HG03378 (cell line): ENCODE results near the gene PICALM.

ENCODE experiments used
- ATAC-seq: cut with Tn5 transposase; IDR thresholded peaks from one replicate; pipeline ENCODE4 v1.9.1; 2021; ENCODE audit warnings: mild to moderate bottlenecking, moderate library complexity; ENCODE audit not compliant: unreplicated experiment

The PICALM gene

GRCh38 chr11:86052693-86053641, 15.9 kb downstream of the PICALM start:
- no peak for ATAC-seq

GRCh38 chr11:86050196-86050709, 18.6 kb downstream of the PICALM start:
- ATAC-seq, result no peak

- peak; percentile 39 for ATAC-seq
Observed at GRCh38 chr11:86047275-86047991, 21.5 kb downstream of the PICALM start.

- no peak for ATAC-seq
Observed at GRCh38 chr11:86046116-86046515, 22.8 kb downstream of the PICALM start.

GRCh38 chr11:86043765-86044503, 24.9 kb downstream of the PICALM start:
- no peak for ATAC-seq

- ATAC-seq, result peak; percentile 71
Observed at GRCh38 chr11:86041975-86042378, 26.9 kb downstream of the PICALM start.

GRCh38 chr11:86040919-86041850, 27.7 kb downstream of the PICALM start:
- ATAC-seq, result no peak

GRCh38 chr11:86039094-86039493, 29.8 kb downstream of the PICALM start:
- ATAC-seq, result no peak

GRCh38 chr11:86037743-86038142, 31.1 kb downstream of the PICALM start:
- no peak for ATAC-seq

GRCh38 chr11:86035920-86036319, 33.0 kb downstream of the PICALM start:
- no peak for ATAC-seq

GRCh38 chr11:86035164-86035563, 33.7 kb downstream of the PICALM start:
- ATAC-seq, result no peak

GRCh38 chr11:86034710-86035109, 34.2 kb downstream of the PICALM start:
- ATAC-seq, result no peak

- peak; percentile 71 for ATAC-seq
Observed at GRCh38 chr11:86021377-86021776, 47.5 kb downstream of the PICALM start.

- ATAC-seq, result no peak
Observed at GRCh38 chr11:86018249-86018648, 50.6 kb downstream of the PICALM start.

- no peak for ATAC-seq
Observed at GRCh38 chr11:86016451-86016850, 52.4 kb downstream of the PICALM start.

GRCh38 chr11:86015699-86016098, 53.2 kb downstream of the PICALM start:
- no peak for ATAC-seq

GRCh38 chr11:86014221-86014620, 54.7 kb downstream of the PICALM start:
- no peak for ATAC-seq

GRCh38 chr11:86013713-86014112, 55.2 kb downstream of the PICALM start:
- no peak for ATAC-seq

- ATAC-seq, result no peak
Observed at GRCh38 chr11:86011175-86011574, 57.7 kb downstream of the PICALM start.

GRCh38 chr11:86003654-86004053, 65.2 kb downstream of the PICALM start:
- ATAC-seq, result no peak
